Muscle of arm (tissue), 12 donors: ENCODE results near the gene BABAM2. TPM values are rescaled to one million over a fixed set of nuclear protein-coding genes. Genes with fewer than 3 reads are reported as not detected.
"Not testable (repeated sequence)": the region's sequence is repeated elsewhere in the genome, so short reads cannot be mapped to it uniquely, and the experiment has no call there.

Experiments used
- DNase-seq: peaks from one replicate; pipeline ENCODE4 v3.0.0-alpha.2; 2013
- polyA plus RNA-seq, 12 donors: library from polyadenylated mRNA; unstranded; fragments of 120-200 nt; gene quantifications; one replicate each; pipeline ENCODE4 v1.2.1, GENCODE V29; 2013; ENCODE audit not compliant: insufficient read length in 12 of 12

BABAM2 gene
- polyA plus RNA-seq, 12 donors: 23.2 to 30.5 (median 24.7) TPM; not detected in 1

DNA sequence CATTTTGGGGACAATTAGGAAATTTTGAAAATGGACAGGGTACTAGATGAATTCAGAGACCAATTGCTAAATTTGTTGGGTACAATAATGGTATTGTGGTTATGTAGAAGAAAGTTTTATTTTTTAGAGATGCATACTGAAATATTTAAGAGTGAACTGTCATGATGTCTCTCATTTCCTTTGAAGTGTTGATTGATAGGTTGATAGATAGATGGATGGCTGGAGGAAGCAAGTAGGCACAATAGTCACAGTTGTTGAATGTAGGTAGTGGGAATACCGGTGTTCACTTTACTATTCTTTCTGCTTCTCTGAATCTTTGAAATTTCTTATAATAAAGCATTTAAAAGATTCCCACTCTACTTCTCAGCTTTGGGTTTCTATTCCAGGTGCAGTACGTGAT, 350.4 kb downstream of the BABAM2 start:
- no peak for DNase-seq

DNA sequence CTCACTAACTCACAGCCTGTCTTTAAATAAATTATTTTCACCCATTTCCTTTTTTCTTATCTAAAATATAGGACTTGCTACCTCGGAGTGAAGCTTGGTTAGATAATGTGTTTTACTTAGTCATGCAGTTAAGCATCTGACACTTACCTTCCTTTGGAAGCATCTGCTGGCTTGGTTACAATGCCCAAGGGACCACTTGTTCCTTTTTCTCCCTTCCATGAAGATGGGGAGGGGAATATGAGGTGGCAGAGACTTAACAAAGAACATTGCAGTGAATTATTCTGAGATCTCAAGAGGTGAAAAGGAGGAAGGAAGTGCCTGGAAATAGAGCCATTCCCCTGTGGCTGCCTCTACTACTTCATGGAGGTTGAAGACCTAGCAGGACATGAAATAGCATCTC, 356.8 kb downstream of the BABAM2 start:
- no peak for DNase-seq

DNA sequence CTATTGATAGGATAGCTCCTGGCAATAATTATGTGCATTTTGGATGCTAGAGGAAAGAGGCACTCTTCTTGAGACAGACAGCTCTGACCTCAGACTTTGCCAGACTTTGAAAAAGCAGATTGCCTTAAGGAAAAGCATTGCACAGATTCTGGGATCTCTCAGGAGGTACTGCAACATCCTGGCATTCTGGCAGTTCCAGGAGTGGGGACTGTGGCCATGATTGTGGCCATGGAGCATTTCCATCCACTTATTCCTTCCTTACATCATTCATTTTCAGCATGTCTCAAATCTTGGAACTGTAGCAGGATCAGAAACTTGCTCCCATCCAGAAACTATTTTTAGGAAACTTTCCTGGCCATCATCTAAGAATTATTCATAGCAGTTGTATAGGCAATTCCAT, 357.2 kb downstream of the BABAM2 start:
- peak; percentile 49 for DNase-seq

DNA sequence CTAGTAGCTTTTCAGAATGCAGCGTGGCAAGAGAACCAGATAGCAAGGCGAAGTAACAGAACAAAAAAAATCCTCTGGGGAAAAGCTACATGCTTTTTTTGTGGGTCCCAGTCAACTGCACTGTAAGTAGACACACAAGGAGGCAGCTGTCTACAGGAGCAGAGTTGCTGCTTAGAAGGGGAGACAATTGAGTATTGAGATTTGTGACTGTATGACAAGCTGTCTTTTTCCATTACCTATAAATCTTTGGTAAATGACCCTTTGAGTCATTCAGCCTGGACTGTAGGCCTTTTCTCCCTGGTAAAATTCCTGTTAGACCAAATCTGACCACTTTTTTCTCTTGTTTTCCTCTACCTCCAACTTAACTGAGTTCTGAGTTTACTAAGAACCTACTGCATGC, 358.0 kb downstream of the BABAM2 start:
- DNase-seq: no peak

DNA sequence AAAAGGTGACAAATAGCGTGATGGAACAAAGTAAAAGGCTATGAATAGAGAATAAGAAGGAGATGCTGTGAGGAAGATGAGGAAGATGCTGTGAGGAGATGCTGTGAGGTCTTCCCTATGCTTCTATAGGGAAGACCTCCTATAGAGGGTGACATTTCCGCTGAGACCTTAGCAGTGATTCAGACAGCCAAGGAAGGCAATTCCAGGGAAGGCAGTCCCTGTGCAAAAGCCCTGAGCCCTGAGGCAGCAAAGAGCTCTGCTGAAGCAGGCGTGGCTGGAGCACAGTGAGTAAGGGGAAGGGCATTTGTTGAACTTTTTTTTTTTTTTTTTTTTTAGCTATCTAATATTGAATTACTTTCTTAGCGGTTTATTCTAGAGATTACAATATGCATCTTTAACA, 359.5 kb downstream of the BABAM2 start:
- no peak for DNase-seq

DNA sequence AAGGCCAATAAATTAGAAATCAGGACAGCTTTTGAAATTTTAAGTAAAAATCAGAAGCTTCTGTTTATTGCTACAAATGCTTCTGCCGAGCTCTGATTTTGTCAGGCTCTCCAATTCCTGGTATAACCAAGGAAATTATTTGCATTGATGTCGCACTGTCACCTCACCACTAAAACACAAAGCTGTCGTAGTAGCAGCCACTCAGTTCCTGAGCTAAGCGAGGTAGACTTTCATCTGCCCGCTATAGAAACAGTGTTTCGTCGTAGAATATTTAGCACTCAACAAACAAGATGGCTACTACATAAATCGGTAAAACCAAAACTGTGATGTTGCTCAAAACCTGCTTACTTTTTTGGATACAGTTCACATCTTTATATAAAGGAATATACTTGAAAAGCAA, 360.8 kb downstream of the BABAM2 start:
- DNase-seq: no peak

DNA sequence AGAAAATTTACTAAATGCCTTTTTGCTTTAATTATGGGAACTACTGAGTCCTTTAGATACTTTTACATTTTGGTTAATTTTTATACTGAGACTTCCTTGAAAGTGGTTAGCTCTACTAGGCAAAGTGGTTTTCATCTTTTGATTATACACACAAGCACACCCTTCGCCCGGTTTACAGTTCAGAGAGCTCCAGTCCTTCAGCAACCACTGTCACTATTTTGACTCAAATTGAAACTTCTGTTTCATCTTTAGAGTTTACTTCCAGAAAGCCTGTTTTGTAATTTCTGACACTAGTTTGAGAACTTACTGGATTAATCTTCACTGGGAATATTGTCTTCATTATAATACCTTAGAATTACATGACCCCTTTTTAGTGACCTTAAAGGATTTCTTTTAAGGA, 361.8 kb downstream of the BABAM2 start:
- no peak for DNase-seq

DNA sequence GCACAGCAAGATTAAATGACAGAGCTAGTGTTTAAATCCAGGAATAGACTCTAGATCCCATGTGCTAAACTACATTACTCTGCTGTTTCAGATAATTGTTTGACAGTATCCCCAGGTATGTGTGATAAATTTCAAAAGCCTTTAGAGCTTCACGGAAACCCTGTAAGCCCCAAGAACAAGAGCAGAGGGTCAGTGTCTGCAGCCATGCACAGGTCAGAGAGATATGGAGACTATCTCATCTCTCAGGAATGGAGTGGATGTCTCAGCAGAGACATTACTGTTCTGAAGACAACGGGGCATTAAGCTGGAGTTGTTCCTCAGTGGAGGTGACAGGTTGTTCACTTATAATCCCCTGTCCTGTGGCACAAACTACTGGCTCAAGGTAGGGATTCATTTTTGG, 363.0 kb downstream of the BABAM2 start:
- DNase-seq: no peak

DNA sequence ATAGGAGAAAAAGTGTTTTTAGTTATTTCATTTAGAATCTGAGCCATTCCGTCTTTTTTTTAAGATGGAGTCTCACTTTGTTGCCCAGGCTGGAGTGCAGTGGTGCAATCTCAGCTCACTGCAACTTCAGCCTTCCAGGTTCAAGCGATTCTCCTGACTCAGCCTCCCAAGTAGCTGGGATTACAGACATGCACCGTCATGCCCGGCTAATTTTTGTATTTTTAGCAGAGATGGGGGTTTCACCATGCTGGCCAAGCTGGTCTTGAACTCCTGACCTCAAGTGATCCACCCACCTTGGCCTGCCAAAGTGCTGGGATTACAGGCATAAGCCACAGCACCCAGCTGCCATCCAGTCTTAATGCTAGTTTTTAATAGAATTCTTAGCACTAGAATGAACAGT, 364.7 kb downstream of the BABAM2 start:
- not testable (repeated sequence) for DNase-seq

DNA sequence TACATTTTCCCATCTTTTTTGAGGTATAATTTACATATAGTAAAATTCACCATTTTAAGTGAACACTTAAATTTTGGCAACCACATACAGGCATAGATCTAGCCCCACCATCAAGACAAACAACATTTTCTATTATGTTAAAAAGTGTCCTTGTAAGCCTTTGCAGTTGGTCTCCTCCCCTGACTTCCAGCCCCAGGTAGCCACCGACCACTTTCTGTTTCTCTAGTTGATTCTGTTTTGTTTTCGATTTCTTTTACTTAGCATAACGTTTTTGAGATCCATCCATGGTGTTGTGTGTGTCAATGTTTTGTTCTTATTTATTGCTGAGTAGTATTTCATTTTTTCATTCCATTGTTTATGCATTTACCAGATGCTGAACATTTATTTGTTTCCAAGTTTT, 366.7 kb downstream of the BABAM2 start:
- no peak for DNase-seq

DNA sequence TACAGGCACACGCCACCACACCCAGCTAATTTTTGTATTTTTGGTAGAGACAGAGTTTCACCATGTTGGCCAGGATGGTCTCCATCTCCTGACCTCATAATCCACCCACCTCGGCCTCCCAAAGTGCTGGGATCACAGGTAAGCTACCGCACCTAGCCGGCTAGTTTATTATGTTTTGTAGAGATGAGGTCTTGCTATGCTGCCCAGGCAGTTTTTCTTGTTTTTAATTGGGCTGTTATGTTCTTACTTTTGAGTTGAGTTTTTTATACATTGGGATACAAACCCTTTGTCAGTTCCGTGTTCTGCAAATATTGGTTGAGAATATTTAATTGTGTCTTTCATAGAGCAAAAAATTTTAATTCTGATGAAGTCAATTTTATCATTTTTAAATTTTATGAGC, 368.7 kb downstream of the BABAM2 start:
- not testable (repeated sequence) for DNase-seq

DNA sequence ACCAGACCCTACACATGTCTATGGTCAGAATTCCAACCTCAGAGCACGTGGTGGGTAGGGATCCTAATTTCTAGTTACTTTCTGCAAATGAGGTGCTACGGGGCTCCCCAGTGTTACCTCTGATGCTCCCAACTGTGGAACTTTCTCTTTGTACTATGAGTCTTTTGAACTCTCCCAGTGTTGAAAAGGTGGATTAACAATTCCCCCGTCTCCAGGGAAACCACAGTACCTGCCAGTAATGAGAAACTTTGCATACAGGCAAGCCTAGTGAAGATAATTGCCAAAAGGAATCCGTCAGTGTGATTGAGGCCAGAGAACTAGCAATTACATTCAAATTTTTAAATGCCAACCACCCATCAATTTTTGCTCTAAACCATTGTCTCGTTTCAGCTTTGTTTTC, 373.2 kb downstream of the BABAM2 start:
- no peak for DNase-seq

DNA sequence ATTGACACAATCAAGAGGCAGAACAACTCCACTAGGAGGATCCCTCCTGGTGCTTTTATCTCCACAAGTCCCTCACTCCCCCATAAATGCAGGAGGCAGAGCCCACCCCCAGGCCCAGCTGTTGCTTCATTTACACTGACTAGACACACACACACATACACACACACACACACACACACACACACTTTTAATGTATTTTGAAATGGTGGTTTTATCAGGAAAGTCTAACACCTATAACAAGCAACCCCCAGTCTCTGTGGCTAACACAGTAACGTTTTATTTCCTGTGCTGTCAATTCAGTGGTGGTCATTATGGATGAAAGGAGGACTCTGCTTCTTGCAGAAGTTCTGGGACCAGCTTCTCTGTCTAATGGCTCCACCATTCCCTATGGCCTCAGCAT, 376.8 kb downstream of the BABAM2 start:
- DNase-seq: no peak

DNA sequence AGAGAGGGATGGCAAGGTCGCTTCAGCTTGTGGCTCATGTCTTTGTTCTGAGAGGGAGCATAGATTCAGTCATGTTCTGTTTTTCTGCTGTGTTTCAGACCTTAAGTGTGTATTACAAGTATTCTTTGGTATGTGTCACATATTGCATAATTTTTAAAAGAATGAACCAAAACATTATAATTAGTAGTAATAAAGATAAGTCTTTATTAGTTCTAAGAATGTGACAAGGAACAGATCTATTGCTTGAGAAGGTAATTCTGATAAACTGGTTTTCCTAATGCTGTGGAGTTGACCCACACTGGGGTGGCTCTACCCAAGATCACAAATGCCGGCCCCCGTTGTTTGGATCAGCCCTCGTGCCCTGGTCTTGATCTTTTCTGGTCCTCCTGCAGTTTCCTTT, 377.9 kb downstream of the BABAM2 start:
- no peak for DNase-seq

DNA sequence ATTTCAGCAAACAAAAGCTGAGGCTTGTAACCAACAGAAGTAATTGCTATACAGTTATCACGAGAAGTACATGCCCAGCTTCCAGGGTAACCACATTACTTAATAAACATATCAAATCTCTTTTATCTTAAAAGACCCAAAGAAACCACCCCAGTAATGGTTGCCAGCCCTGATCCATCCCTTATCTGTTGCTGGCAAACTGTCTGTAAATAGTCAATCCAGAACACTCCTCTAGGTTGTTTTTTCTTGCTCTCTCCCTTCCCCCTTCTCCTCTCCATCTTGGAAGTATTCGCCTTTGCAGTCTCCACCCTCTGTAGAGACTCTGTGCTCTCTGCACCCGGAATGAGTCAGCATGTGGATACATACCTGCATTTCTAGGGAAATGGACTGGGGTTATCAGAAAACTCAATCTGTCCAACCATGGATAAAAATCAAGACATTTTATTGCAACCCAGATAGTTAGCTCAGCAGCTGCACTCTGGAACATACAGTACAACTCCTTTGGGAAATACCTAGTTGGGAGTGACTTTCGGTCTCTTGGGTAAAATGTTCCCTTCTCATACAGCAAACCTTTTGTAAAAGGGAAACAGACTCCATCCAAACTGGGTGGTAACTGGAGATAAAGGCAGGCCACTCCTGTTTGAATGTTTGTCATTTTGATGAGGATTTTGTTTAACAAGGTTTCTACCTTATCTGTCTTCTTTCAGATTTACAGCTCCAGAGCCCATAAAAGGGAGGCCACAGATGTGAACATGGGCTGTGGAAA, 378.7 kb downstream of the BABAM2 start:
- DNase-seq: no peak

DNA sequence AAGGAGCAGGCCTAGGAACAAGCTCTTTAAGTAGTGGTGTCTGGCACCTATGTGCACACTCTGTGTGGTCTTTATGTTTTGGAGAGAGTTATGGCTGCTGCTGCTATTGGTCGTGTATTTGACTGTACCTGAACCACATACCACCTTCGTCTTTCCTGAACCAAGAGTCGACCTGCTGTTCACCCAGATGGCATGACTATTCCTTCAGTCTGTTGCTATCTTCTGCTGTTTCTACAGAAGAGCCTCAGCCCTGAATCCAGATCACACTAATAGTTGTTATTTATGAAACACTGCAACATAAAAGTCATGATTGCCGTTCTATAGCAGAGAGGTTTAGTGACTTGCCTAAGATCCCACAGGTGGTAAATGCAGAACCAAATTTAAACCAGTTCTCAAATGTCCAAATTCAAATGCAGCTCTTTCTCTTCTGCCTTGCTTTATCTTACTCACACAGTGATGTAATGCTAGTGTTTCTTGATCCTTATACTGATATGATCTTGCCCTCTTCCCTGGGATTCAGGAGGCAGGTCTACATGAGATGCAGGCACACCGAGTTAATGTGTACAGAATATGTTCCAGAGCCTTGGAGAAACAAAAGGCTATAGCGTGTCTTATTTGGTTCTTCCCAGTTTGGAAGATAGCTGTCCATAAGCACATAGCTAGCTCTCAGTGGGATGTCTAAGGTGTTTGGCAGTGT, 380.1 kb downstream of the BABAM2 start:
- no peak for DNase-seq

DNA sequence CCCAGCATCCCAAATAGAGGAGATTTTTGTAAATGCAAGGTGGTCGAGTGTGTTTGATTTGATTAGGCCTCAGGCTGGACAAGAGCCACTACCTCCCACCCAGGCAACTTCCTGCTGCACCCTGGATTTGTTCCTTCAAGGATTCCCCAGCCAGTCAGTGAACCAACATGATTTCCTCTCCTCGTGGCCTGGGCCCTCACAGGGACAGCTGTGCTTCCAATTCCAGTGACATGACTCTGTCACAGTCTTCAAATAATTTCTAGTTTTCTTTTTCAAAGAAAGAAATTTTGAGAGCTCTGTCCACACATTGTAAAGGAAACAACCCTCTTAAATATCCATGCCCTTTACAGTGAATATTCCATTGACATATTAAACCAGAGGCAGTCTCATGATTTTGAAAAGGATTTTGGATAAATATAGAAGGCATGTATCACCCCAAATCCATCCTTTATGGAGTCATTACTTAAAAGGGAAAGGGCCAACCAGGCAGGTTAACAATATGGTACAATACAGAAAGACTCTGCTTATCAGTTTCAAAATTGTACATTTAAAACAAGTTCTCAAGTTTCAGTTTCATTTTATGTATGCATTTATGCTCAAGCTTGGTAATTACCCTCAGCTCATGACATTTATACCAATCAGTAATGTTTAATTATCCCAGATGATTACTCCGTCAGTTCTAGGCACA, 380.8 kb downstream of the BABAM2 start:
- no peak for DNase-seq

DNA sequence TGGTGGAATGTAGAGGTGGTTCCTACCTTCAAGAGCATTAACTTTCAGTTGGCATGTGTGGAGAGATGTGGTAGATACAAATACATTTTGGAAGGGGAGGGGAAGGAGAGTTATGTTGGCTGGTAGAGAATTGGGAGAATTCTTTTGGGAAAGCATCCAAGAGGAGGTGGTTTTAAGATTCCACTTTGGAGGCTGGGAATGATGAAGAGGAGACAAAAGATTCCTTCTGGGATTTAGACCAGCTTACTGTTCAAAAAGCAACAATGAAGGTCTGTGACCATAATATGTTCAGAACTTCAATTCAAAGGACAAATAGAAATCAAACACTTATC, 381.4 kb downstream of the BABAM2 start:
- DNase-seq: no peak

DNA sequence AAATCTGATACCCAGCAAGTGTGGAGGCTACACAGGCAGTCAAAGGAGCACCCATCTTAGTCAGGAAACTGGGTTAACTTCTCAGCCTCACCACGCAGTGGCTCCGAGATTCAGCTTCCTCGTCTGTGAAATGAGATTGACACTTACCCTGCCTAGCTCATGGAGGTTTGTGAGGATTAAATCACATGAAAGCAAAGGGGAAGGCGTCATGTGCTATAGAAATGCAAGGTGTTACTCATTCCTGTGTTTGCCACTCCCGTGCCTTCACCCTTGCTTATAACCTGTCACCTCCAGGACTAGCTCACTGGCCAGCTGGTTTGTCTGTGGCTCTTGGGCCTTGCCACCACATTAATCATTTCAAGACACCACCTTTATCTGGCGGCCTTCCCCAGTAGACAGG, 383.2 kb downstream of the BABAM2 start:
- no peak for DNase-seq

DNA sequence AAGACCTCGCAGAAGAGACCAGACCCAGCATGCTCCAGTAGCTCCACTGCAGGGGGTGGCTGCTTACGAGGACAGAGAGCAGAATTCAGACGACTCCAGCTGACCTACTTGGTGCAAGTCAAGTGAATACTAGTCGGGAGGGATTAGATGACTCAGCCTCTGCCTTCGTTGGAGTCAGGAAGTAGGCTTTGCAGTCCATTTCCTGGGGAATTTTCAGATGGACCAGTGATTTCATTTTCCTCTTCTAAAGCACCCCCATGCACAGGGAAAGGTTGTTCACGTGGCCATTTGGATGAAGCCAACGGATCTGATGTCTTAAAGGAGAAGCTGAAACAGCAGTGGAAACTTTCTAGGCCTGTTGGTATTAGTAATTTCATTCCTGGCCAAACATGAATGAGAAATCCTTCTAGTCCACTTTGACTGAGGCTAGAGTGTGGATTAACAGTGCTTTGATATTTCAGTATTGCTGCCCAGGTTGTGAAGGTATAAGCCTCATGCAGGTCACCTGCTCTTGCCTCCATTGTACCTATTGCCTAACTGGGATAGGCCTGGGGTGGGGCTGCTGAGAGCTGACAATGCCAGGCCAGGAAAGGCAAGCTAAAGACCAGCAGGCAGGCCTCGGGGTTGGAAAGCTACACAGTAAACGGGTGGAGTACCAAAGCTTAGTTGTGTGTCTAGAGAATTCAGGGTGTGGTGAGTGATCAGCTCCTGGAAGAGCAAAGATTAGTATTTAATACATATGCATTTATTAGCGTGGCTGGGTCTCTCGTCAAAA, 384.6 kb downstream of the BABAM2 start:
- DNase-seq: peak; percentile 19

DNA sequence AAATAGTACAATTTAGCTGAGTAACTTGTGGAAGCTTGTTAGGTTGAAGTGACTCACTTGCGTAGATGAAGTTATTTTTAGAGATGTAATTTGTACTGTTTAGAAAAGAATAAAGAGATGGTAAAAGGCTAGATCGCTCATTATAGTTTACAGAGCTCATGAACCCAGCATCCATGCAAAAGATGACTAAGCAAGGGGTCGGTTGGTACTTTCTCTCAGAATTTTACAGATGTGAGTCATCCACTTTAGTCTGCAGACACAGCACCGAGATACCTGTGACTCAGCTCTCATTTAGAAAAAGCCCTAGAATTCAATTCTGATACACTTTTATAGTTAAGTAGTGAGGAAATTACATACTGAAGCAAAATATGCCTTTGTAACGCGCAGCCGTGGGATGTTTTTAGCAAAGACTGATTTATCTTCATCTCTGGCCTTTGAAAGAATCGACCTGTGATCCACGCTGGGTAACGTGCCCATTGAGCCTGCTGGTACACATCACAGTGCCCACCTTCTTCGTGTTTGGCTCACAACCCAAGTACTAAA, 385.6 kb downstream of the BABAM2 start:
- no peak for DNase-seq

DNA sequence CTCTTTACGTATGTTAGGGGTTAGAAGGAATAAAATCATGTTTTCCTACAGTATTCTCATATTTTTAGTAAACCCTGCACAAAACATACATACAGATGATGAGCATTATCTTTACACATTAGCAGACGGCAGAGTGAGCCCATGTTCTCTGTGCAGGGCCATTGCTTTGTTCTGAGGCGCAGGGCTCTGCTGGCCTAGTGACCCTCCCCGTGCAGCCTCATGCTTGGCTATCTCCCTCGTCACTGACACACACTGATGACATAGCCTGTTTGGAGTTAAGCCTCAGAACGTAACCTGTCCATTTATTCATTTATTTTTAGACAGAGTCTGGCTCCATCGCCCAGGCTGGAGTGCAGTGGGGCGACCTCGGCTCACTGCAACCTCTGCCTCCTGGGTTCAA, 386.3 kb downstream of the BABAM2 start:
- DNase-seq: no peak
